Type B pancreatic cell (in vitro differentiated cells): Measurements from ENCODE around the gene OR6Q1. TPM values are rescaled to one million over a fixed set of nuclear protein-coding genes. Genes with fewer than 3 reads are reported as not detected.
A peak's percentile ranks its signal among the peaks of the same experiment; 100 is the strongest.

Experiments
- DNase-seq: peaks from one replicate; pipeline ENCODE4 v3.0.0; 2021; ENCODE audit warnings: mixed read lengths; ENCODE audit not compliant: unreplicated experiment; ENCODE audit errors: extremely low spot score
- H3K27ac Mint-ChIP-seq: 2 replicates; pipeline ENCODE4 v1.8.0; 2021; ENCODE audit warnings: mild to moderate bottlenecking, mixed read lengths
- H3K27me3 Mint-ChIP-seq: 2 replicates; pipeline ENCODE4 v1.8.0; 2021; ENCODE audit warnings: mixed read lengths
- H3K36me3 Mint-ChIP-seq: 2 replicates; pipeline ENCODE4 v1.8.0; 2021; ENCODE audit warnings: mixed read lengths
- H3K4me1 Mint-ChIP-seq: one replicate; pipeline ENCODE4 v1.8.0; 2021; ENCODE audit warnings: mixed read lengths; ENCODE audit not compliant: unreplicated experiment
- H3K4me3 Mint-ChIP-seq: 2 replicates; pipeline ENCODE4 v1.8.0; 2021; ENCODE audit warnings: mild to moderate bottlenecking, mixed read lengths
- H3K9me3 Mint-ChIP-seq: 2 replicates; pipeline ENCODE4 v1.8.0; 2021; ENCODE audit warnings: mixed read lengths
- CTCF ChIP-seq: fragments of 200-600 bp; sonication (generic); conservative IDR thresholded peaks from 2 replicates; pipeline ENCODE4 v1.5.0; 2021; ENCODE audit warnings: antibody characterized with exemption, mild to moderate bottlenecking
- total RNA-seq: library from RNA; stranded (reverse); gene quantifications from 2 replicates; pipeline ENCODE4 v1.2.1, GENCODE V29; 2021; ENCODE audit warnings: low replicate concordance

The OR6Q1 gene
- total RNA-seq, 1 donor from 2014 or later, result not detected

- TF ChIP-seq CTCF, result no peak
- Mint-ChIP-seq H3K4me1 (peaks cover 5% of the 10 kb centered on the region), H3K4me3 (no peak overlapping the region), H3K27me3 (peaks cover 3% of the 10 kb centered on the region), H3K36me3 (no peaks in the 10 kb centered on the region), H3K9me3 (no peaks in the 10 kb centered on the region), H3K27ac (peak overlapping the region; percentile 33)
- no peak for DNase-seq
Measured at GRCh38 chr11:58058276-58059006, 27.7 kb downstream of the OR6Q1 start.

GRCh38 chr11:58059007-58059350, 28.2 kb downstream of the OR6Q1 start:
- Mint-ChIP-seq H3K27ac (peak overlapping the region; percentile 33), H3K36me3 (no peaks in the 10 kb centered on the region), H3K9me3 (no peaks in the 10 kb centered on the region), H3K4me1 (peaks cover 5% of the 10 kb centered on the region), H3K27me3 (peaks cover 3% of the 10 kb centered on the region), H3K4me3 (no peak overlapping the region)
- no peak for TF ChIP-seq CTCF
- DNase-seq, result no peak

GRCh38 chr11:58060535-58060934, 29.8 kb downstream of the OR6Q1 start:
- no peak for TF ChIP-seq CTCF
- Mint-ChIP-seq H3K4me1 (peaks cover 5% of the 10 kb centered on the region), H3K36me3 (no peaks in the 10 kb centered on the region), H3K27me3 (peaks cover 3% of the 10 kb centered on the region), H3K27ac (no peak overlapping the region), H3K4me3 (no peak overlapping the region), H3K9me3 (no peaks in the 10 kb centered on the region)
- no peak for DNase-seq

GRCh38 chr11:58060939-58061672, 30.4 kb downstream of the OR6Q1 start:
- Mint-ChIP-seq H3K4me3 (no peak overlapping the region), H3K4me1 (peaks cover 5% of the 10 kb centered on the region), H3K9me3 (no peaks in the 10 kb centered on the region), H3K27me3 (peaks cover 3% of the 10 kb centered on the region), H3K36me3 (no peaks in the 10 kb centered on the region), H3K27ac (no peak overlapping the region)
- TF ChIP-seq CTCF, result peak; percentile 29
- DNase-seq, result no peak

- peaks cover 5% of the 10 kb centered on the region for H3K4me1 Mint-ChIP-seq
- no peaks in the 10 kb centered on the region for H3K9me3 Mint-ChIP-seq
- no peak overlapping the region for H3K27ac Mint-ChIP-seq
- no peak overlapping the region for H3K4me3 Mint-ChIP-seq
- H3K27me3 Mint-ChIP-seq, result peaks cover 3% of the 10 kb centered on the region
- H3K36me3 Mint-ChIP-seq, result no peaks in the 10 kb centered on the region
- DNase-seq, result no peak
- TF ChIP-seq CTCF, result no peak
Measured at GRCh38 chr11:58061813-58062212, 31.1 kb downstream of the OR6Q1 start.
